Measurements from ENCODE around the gene IRAK2. TPM values are rescaled to one million over a fixed set of nuclear protein-coding genes. Genes with fewer than 3 reads are reported as not detected.

The IRAK2 gene
- total RNA-seq, 1 experiment from 2014 or later: 4.2 TPM

DNA sequence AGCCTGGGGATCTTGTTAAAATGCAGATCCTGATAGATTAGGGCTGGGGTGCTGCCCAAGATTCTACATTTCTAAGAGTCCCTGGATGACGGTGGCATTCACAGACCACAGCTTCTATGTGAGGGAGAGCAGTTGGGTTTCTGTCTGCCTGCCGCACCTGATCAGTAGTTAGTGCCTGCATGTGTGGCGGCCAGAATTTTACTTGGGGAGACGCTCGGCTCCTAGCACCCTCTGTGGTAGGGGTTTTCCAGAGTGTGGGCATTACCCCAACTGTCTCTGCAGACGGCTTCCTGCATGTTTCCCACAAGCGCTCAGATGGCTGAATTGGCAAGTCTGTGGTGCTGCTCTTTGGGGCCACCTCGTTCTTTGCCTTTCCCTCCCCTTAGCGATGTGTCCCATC is 119.8 kb downstream of the IRAK2 start:
- ChIA-PET POLR2A (no interaction called here), CTCF (no interaction called here)
- Histone ChIP-seq H3K36me3 (ENCODE audit: control insufficient read depth, insufficient read depth, low read length) (peaks cover 3% of the 10 kb centered on the region; the same call in 1 of the 2 replicates), H3K4me3 (ENCODE audit: low read depth, low read length) (no peak overlapping the region), H3K9me3 (no peaks in the 10 kb centered on the region), H3K27me3 (replicated peaks; ENCODE audit: control insufficient read depth, insufficient read depth, low read length) (no peaks in the 10 kb centered on the region), H3K4me1 (no peaks in the 10 kb centered on the region)
- no TSS peak for BruUV-seq (replicated peaks)
- peaks cover 48% of the 10 kb centered on the region for H3K36me3 Mint-ChIP-seq (ENCODE audit: insufficient read depth, unreplicated experiment)
- H3K9me3 Mint-ChIP-seq (ENCODE audit: unreplicated experiment): no peaks in the 10 kb centered on the region
- H3K27me3 Mint-ChIP-seq (ENCODE audit: insufficient read depth, unreplicated experiment): no peaks in the 10 kb centered on the region
- no peak overlapping the region for H3K4me3 Mint-ChIP-seq (ENCODE audit: unreplicated experiment)
- no peak for DNase-seq
- TF ChIP-seq, protein P1, sequence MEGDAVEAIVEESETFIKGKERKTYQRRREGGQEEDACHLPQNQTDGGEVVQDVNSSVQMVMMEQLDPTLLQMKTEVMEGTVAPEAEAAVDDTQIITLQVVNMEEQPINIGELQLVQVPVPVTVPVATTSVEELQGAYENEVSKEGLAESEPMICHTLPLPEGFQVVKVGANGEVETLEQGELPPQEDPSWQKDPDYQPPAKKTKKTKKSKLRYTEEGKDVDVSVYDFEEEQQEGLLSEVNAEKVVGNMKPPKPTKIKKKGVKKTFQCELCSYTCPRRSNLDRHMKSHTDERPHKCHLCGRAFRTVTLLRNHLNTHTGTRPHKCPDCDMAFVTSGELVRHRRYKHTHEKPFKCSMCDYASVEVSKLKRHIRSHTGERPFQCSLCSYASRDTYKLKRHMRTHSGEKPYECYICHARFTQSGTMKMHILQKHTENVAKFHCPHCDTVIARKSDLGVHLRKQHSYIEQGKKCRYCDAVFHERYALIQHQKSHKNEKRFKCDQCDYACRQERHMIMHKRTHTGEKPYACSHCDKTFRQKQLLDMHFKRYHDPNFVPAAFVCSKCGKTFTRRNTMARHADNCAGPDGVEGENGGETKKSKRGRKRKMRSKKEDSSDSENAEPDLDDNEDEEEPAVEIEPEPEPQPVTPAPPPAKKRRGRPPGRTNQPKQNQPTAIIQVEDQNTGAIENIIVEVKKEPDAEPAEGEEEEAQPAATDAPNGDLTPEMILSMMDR (IDR thresholded peaks at IDR 0.05; ENCODE audit: insufficient read depth in 1 of 2, low read depth in 1 of 2, low read length in 1 of 2, severe bottlenecking in 1 of 2, unreplicated experiment in 1 of 2): no peak
- no peak overlapping the region for H3K27ac Mint-ChIP-seq (ENCODE audit: unreplicated experiment)
- H3K4me1 Mint-ChIP-seq (ENCODE audit: low read depth, unreplicated experiment): no peaks in the 10 kb centered on the region
- intact Hi-C loops (cut with micrococcal nuclease; ENCODE audit: unreplicated experiment): loop anchor here (10.0 kb wide), 1 partner anchor 120 kb away; the partner anchor contains the start of gene IRAK2

DNA sequence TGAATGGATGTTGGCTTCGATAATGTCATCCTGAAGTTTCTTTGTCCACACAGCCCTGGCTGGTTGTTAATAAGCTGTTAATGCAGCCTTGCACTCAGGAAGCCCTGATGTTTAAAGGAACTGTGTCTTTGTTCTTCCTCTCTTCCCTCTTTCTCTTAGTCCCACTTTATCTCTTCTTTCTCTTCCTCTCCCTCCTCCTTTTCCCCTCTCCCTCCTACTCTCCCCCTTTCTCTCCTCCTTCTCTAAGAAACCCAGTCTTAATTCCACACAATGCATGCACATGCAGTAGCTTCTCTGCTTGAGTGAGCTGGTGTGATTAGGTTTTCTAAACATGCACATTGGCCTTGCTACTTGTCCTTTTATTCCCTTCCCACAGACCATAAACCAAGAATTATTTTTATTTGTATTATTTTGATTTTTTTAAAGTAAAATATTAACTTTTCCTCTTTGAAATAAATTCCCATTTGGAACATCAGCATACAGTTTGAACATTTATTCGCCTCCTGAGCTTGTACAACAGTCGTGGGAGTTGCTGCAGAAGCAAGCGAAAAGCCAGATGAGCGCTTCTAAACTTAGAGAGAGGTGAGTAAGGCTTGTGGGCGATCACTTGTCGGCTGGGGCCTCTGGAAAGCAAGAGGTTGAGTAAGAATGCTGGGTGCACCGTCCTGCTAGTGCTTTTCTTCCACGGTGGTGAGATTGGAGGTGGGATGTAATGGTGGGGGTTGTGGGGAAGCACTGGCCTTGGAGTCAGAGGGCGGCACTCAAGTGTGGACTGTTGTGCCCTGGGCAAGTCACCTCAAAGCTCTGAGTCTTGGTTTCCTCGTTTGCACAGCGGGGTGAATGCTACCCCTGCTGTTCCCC is 120.8 kb downstream of the IRAK2 start:
- no peaks in the 10 kb centered on the region for H3K4me1 ChIP-seq
- H3K27me3 ChIP-seq (replicated peaks; ENCODE audit: control insufficient read depth, insufficient read depth, low read length): no peaks in the 10 kb centered on the region
- intact Hi-C loops (cut with micrococcal nuclease; ENCODE audit: unreplicated experiment): loop anchor here (10.0 kb wide), 1 partner anchor 121 kb away; the partner anchor contains the start of gene IRAK2
- H3K36me3 ChIP-seq (ENCODE audit: control insufficient read depth, insufficient read depth, low read length): peaks cover 2% of the 10 kb centered on the region; the same call in 1 of the 2 replicates
- POLR2A ChIA-PET: no interaction called here
- H3K9me3 Mint-ChIP-seq (ENCODE audit: unreplicated experiment): no peaks in the 10 kb centered on the region
- no TSS peak for BruUV-seq (replicated peaks)
- TF ChIP-seq, protein P1 (IDR thresholded peaks at IDR 0.05; ENCODE audit: insufficient read depth in 1 of 2, low read depth in 1 of 2, low read length in 1 of 2, severe bottlenecking in 1 of 2, unreplicated experiment in 1 of 2): no peak
- no peaks in the 10 kb centered on the region for H3K4me1 Mint-ChIP-seq (ENCODE audit: low read depth, unreplicated experiment)
- H3K27me3 Mint-ChIP-seq (ENCODE audit: insufficient read depth, unreplicated experiment): no peaks in the 10 kb centered on the region
- peaks cover 42% of the 10 kb centered on the region for H3K36me3 Mint-ChIP-seq (ENCODE audit: insufficient read depth, unreplicated experiment)
- H3K4me3 ChIP-seq (ENCODE audit: low read depth, low read length): no peak overlapping the region
- no peak overlapping the region for H3K4me3 Mint-ChIP-seq (ENCODE audit: unreplicated experiment)
- CTCF ChIA-PET: interaction anchor here (0.5 kb wide), 1 partner anchor 299 kb away, joined by 6 read pairs; the partner anchor contains the start of gene EMC3
- no peaks in the 10 kb centered on the region for H3K9me3 ChIP-seq
- H3K27ac Mint-ChIP-seq (ENCODE audit: unreplicated experiment): no peak overlapping the region
- DNase-seq: no peak

DNA sequence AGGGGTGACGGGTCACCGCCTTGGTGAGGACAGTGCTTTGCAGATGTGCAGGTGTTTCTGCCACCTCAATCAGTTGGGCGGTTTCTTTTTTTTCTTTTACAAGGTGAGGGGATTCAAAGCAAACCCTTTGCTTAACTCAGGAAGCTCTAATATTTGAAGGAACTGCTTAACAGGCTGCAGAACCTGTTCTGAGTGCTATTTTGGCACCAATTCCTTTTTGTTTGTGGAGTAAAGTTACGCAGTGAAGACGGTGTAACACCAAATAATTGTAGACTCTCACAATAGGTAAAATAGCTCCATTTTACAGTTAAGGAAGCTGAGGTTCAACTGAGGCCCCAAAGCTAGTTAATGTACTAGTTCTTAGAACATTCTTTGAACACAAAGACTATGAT is 121.4 kb downstream of the IRAK2 start:
- Histone ChIP-seq H3K36me3 (ENCODE audit: control insufficient read depth, insufficient read depth, low read length) (peaks cover 2% of the 10 kb centered on the region; the same call in 1 of the 2 replicates), H3K27me3 (replicated peaks; ENCODE audit: control insufficient read depth, insufficient read depth, low read length) (no peaks in the 10 kb centered on the region), H3K4me1 (peaks cover 2% of the 10 kb centered on the region), H3K9me3 (no peaks in the 10 kb centered on the region), H3K4me3 (ENCODE audit: low read depth, low read length) (no peak overlapping the region)
- Mint-ChIP-seq H3K27ac (ENCODE audit: unreplicated experiment) (no peak overlapping the region), H3K4me3 (ENCODE audit: unreplicated experiment) (no peak overlapping the region), H3K4me1 (ENCODE audit: low read depth, unreplicated experiment) (no peaks in the 10 kb centered on the region), H3K9me3 (ENCODE audit: unreplicated experiment) (no peaks in the 10 kb centered on the region), H3K36me3 (ENCODE audit: insufficient read depth, unreplicated experiment) (peaks cover 39% of the 10 kb centered on the region), H3K27me3 (ENCODE audit: insufficient read depth, unreplicated experiment) (no peaks in the 10 kb centered on the region)
- TF ChIP-seq, protein P1 (IDR thresholded peaks at IDR 0.05; ENCODE audit: insufficient read depth in 1 of 2, low read depth in 1 of 2, low read length in 1 of 2, severe bottlenecking in 1 of 2, unreplicated experiment in 1 of 2): no peak
- no TSS peak for BruUV-seq (replicated peaks)
- POLR2A ChIA-PET: no interaction called here
- CTCF ChIA-PET: interaction anchor here (0.5 kb wide), 1 partner anchor 299 kb away, joined by 6 read pairs; the partner anchor contains the start of gene EMC3
- DNase-seq: no peak
- intact Hi-C loops (cut with micrococcal nuclease; ENCODE audit: unreplicated experiment): loop anchor here (10.0 kb wide), 1 partner anchor 121 kb away; the partner anchor contains the start of gene IRAK2

Measured in Caco-2 (cell line).